Ramos (cell line): ENCODE data around the gene C6orf132.

Experiments
- in situ Hi-C: fragments of 300-500 bp; cut with MboI; formaldehyde crosslinking; loops from one replicate; pipeline ENCODE4 v1.14.3; 2022; ENCODE audit warnings: low sequenced_read_pairs; ENCODE audit not compliant: unreplicated experiment

C6orf132 gene

DNA sequence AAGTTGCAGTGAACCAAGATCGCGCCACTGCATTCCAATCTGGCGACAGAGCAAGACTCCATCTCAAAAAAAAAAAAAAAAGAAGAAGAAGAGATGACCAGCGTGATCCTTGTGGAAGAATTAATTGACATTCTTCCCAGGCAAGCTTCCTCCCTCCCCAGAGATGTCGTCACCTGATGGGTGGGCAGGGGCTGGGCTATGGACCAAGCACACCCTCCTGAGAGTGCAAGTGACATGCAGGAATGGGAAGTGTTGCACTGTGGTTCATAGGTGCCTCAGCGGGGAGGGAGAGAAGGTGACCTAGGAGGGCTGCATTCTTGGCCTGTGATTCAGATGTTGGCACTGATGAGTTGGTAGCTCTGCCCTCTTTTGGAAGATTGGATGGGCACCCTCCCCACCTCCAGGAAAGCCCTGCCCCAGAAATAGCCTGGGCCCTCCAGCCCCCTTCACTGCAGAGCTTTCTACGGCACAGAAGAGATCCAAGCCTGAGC, 54.3 kb downstream of the C6orf132 start:
- in situ Hi-C loops: no loop called here

DNA sequence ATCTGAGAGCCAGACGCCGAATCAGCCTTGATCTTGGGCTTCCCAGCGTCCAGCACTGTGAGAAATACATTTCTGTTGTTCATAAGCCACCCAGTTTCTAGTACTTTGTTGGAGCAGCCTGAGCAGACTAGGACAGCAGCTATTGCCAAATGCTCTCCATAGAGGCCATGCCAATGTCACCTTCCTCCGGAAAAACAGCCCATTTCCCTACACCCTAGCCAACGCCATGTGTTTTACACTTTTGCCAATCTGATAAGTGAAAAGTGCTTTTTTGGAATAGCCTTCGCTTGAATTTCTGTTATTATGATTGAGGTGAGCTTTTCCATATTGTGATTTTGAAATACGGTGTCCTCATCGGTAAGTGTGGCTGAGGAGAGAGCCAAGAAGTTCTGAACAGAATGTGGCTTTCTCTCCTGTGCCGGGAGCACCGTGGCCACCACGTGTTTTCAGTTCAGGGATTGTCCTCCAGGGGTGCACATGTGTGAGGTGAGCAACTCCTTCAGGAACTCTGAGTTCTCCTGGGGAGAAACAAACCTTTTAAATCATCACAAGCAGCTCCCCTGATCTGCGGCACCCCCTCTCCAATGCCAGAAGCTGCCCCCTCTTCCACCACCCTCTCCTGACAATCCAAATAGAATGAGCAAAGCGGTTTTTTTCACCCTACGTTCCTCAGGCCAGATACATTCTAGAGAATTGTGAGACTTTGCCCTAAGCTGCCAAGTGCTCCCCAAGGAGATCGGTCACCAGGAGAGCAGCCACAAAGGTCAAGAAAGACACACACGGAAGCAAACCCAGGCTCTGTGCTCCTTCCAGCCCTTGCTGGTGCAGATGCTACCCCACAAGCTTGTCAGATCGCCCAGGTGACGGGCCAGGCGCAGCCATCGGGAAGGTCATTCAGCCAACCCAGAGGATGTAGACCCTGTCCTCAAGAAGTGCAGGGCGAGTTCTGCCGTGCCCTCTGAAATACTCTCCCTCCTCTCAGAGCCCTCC, 56.1 kb downstream of the C6orf132 start:
- in situ Hi-C loops: no loop called here

DNA sequence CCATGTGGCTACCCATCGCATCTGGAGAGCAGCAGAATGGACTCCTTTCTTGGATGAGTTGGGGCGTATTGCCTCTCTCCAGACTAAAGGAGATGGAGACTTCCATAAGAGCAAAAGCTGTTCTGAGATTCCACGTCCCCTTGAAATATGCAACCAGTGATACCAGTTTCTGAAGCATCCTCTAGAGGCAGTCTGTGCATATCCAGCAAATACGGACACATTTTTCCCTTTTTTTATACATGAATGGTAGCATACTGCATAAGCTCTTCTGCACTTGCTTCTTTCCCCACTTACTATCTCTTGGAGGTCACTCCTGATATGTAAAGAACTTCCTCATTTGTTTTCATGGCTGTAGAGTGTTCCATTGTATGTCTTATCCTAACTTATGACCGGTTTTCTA, 57.5 kb downstream of the C6orf132 start:
- in situ Hi-C loops: no loop called here

DNA sequence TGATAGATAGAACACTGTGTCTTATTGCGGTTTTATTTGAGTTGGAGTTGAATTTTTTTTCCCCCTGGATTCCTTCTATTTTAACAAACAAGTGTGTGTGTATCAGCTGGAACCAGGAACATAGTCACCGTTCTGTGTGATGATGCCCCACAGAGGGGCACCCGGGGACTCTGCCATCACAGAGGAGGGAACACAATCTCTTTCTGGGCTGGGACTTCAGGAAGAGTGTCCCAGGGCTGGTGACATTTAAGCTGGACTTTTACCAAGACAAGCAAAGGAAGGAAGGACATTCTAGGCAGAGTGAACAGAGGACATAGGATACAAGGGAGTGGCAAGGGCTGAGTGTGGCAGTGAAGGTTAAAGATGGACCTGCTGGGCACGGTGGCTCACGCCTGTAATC, 58.9 kb downstream of the C6orf132 start:
- in situ Hi-C loops: no loop called here

DNA sequence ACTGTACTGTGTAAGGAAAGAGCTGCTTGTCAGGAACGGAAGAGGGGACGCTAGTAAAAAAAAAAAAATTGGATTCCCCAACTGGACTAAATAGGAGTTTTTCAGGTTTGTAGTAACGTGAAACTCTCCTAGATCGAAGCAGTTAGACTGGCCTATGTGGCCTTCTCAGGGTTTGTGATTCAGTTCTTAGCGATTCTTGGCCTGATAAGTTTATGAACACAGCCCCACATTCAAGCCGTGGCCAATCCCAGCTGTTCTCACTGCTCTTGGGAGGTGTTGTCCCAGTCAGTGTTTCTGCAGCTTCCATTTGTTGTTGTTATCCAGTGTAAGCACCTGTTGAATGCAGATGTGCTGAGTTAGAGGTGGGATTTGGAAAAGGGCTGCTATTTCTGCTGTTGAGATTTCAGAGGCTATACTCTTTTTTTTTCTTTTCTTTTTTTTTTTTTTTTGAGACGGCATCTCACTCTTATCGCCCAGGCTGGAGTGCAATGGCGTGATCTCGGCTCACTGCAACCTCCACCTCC, 62.4 kb downstream of the C6orf132 start:
- in situ Hi-C loops: no loop called here

DNA sequence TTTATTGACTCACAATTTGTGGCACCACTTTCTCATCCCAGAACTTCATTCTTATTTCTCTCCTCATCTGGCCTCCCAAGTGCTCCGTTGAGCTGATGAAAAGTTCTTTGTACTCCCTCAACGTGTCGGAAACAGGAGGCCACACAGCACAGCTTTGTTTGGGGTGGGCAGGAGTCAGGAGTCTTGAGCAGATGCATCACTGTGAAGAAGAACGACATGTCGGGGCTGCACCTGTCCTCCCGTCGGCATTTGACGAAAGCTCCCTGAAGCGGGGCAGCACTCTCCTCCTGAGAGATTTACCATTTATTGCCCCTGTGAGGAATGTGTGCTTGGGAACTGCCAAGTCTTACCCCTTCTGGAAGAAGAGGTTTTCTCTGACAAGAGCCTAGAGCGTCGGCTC, 64.0 kb downstream of the C6orf132 start:
- in situ Hi-C loops: no loop called here

DNA sequence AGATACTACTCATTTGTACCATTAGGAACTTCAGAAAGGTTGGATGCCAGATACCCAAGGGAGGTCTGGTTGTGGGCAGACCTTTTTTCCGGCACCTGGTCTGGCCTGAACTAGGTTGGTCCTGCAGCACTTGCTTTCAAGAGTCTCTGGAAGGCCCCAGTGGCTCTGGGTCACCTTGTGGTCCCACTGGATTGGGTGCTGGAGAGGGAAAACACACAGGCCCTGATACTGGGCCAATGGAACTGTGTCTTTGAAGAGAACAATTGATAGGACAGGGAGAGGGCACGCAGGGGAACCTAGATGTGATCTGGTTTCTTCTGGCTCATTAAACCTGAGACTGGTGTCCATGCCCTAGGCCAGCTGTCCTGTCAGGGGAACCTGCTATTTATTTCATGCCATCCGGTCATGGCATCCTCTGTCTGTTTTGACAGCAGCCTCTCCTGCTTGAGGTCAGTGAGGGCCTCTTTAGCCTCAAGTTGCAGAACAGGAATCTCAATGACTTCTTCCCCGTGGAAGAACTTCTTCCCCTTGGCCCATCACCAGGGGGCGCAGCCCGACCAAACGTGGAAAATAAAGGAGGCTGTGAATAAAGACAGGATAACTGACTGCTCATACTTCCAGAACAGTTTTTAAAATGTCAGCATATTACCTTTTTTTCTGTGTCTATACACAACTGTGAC, 67.1 kb downstream of the C6orf132 start:
- in situ Hi-C loops: no loop called here

DNA sequence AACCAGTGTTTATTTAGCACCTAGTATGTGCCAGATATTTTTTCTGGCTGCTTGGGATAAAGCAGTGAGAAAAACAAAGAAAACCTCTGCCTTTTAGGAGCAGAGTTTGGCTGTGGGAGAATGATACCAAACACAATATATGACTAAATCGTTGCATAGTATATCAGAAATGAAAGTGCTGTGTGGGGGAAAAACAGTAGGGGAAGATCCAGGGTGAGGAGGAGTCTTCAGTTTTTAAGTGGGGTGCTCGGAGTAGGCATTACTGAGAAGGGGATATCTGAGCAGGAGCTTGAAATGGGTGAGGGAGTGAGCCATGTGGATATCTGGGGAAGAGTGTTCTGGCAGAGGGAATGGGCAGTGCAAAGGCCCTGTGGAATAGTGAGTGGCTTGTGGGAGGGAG, 69.1 kb downstream of the C6orf132 start:
- in situ Hi-C loops: no loop called here

DNA sequence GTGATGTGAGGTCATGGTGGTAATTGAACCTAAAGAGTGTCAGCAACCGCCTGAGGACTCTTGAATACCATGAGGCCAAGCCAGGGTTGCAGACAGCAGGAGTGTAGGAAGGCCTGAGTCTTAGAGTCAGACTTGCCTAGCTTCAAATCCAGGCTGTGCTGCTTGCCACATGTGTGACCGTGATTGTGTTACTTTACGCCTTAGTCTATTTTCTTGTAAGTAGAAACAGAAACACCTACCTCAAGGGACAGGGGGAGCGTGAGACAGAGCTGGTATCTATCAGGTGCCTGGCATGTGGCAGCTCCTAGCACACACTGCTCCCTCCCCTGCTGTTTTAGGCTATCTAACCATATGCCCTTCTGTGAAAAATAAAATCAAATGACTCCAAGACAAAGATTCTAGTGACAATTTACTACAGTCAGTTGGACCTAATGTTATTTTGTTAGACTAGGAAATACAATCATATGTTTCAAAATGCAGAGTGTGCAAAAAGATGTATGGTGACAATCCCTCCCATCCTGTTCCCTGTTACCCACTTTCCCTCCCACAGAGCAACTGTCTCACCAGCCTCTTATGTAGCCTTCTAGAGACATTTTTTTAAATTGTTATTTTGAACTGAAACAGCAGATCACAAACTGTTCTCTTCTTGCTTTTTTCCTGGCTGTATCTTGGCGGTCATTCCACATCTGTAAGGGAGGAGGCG, 70.4 kb downstream of the C6orf132 start:
- in situ Hi-C loops: no loop called here

DNA sequence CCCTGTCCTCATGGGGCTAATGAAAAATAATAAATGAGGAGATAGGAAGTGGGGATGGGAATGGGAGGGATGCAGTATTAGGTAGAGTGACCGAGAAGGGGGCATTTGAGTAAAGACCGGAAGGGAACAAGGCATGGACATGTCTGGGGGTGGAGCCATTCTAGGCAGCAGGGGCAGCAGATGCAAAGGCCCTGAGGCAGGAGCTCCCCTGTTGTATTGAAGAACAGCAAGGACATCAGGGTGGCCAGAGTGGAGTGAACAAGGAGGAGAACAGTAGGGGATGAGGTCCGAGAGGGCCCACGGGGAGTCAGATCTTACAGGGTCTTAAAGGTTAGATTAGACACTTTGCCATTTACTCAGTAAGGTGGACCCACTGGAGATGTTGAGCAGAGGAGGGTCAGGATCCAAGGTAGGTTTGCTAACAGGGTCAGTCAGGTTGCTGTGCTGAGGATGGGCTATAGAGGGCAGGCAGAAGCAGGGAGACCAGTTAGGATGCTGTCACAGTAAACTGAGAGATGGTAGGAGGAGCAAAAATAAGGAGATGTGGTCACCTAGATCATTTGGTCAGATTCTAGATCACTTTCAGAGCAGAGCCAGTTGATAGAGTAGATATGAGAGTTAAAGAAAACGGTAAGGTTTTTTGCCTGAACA, 73.4 kb downstream of the C6orf132 start:
- in situ Hi-C loops: no loop called here

DNA sequence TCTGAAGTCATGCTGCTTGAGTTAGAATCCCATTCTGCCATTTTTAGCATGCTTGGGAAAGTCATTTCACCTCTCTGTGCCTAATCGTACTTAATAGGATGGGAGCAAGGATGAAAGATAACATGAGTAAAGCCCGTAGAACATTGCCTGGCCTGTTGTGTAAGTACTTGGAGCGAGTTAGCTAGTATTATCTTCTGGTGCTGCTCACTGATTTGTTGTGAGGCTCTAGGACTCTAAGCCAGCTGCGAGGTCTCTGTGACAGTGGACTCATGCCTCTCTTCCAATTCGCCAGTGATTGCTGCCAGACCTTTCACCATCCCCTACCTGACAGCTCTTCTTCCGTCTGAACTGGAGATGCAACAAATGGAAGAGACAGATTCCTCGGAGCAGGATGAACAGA, 74.2 kb downstream of the C6orf132 start:
- in situ Hi-C loops: no loop called here

DNA sequence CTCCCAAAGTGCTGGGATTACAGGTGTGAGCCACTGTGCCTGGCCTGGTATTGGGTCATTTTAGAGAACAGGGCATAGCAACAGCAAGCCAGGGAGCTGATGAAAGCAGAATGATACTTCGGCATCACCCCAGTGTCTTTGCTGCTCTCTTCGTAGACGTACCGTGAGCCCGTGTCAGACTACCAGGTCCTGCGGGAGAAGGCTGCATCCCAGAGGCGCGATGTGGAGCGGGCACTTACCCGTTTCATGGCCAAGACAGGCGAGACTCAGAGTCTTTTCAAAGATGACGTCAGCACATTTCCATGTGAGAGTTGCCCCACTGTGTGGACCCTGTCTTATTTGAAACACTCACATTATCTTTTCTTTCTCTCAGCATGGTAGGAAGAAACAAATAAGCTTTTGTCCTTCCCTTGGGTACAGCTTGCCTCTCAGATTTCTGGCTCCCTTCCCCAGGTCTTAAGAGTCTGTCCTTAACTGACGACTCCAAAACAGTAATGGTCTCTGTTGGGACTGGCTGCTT, 76.2 kb downstream of the C6orf132 start:
- in situ Hi-C loops: no loop called here

DNA sequence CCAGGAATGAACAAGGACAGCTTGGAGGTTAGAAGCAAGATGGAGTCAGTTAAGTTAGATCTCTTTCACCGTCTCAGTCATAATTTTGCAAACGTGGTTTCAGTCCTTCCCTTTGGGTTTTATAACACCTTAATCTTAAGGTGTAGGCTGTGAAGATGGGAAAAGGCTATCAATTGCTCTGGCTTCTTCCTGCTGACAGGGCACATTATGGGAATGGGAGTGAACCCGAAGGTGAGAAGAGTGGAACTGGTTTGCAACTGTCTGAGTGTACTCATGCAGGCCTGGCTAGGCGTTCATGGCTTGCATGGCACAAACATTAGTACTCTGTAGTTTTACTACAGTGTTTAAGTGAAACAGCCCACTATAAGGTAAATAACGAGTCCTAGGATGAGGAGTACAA, 82.7 kb downstream of the C6orf132 start:
- in situ Hi-C loops: no loop called here

DNA sequence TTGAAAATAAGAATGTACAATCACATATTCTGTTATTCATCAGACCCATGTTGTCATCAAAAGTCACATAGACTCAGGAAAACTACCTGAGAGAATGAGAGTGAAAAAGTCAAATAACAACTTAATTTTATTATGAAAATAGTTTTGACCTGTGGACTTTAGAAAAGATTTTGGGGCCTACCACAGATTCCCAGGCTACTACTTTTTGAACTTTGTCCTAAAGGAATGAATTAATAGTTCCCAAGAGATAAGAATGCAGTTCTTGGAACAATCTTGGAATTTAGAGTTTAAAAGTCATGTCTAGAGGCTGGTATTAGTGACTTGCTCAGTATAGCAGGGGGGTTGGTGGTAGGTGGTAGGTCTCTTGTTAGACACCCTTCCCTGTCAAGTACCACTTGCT, 88.8 kb downstream of the C6orf132 start:
- in situ Hi-C loops: no loop called here

DNA sequence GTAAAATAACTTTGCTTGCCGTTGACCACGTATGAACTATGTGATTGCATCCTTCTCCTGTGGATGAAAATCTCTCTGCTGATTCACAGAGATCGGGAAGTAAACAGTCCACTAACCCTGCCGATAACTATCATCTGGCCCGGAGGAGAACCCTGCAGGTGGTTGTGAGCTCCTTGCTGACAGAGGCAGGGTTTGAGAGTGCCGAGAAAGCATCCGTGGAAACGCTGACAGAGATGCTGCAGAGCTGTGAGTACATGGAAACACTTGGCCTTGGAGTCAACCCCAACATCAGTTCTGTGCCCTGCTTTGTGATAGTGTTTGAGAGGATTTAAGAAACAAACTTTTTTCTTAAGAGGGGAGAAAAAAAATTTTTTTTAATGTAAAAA, 91.2 kb downstream of the C6orf132 start:
- in situ Hi-C loops: no loop called here
